Astrocyte of the cerebellum (primary cell): ENCODE results near the gene ITGA3.
A peak's percentile ranks its signal among the peaks of the same experiment; 100 is the strongest.

Source experiments
- DNase-seq: peaks from one replicate; pipeline ENCODE4 v3.0.0-alpha.2; 2011; ENCODE audit warnings: low read depth
- H3K4me3 ChIP-seq: 2 replicates; pipeline ENCODE4 v1.5.1; 2011; ENCODE audit warnings: mild to moderate bottlenecking, low read depth, low read length, moderate library complexity
- CTCF ChIP-seq: IDR thresholded peaks from 2 replicates; pipeline ENCODE4 v1.5.1; 2012; ENCODE audit warnings: low read length, low read depth, moderate library complexity, mild to moderate bottlenecking; ENCODE audit errors: missing control alignments
- in situ Hi-C: cut with HindIII; loops from 2 replicates; pipeline ENCODE4 v1.10.0; 2017; ENCODE audit warnings: low sequenced_read_pairs

The ITGA3 gene

GRCh38 chr17:50026837-50027171, 29.1 kb upstream of the ITGA3 start:
- TF ChIP-seq CTCF, result peak; percentile 84
- H3K4me3 ChIP-seq, result no peak overlapping the region
- DNase-seq, result peak; percentile 62
- in situ Hi-C loops, result no loop called here

GRCh38 chr17:50027172-50027880, 28.6 kb upstream of the ITGA3 start:
- TF ChIP-seq CTCF, result no peak
- peak; percentile 82 for DNase-seq

GRCh38 chr17:50027881-50028735, 27.8 kb upstream of the ITGA3 start:
- TF ChIP-seq CTCF, result no peak
- DNase-seq, result no peak
- no peak overlapping the region for H3K4me3 ChIP-seq
- in situ Hi-C loops, result no loop called here

More at GRCh38 chr17:50027172-50027880, 28.6 kb upstream of the ITGA3 start:
- H3K4me3 ChIP-seq, result no peak overlapping the region
- in situ Hi-C loops, result no loop called here

- no peak overlapping the region for H3K4me3 ChIP-seq
- no peak for DNase-seq
- in situ Hi-C loops, result no loop called here
- no peak for TF ChIP-seq CTCF
These were observed 27.2 kb upstream of the ITGA3 start for GRCh38 chr17:50028736-50029120.

GRCh38 chr17:50029185-50029584, 26.7 kb upstream of the ITGA3 start:
- in situ Hi-C loops, result no loop called here
- no peak overlapping the region for H3K4me3 ChIP-seq
- TF ChIP-seq CTCF, result no peak
- no peak for DNase-seq

- in situ Hi-C loops, result no loop called here
- no peak overlapping the region for H3K4me3 ChIP-seq
- no peak for TF ChIP-seq CTCF
- no peak for DNase-seq
These were observed 22.6 kb upstream of the ITGA3 start for GRCh38 chr17:50033316-50033715.
